Measurements from ENCODE around the gene MKRN1. TPM values are rescaled to one million over a fixed set of nuclear protein-coding genes. Genes with fewer than 3 reads are reported as not detected.

Gene MKRN1
- polyA plus RNA-seq, 4 donors: 57.7 to 90.4 (median 70.1) TPM

- no peak for FAIRE-seq
- H3K4me1 ChIP-seq (ENCODE audit: control insufficient read depth in 3 of 3, insufficient read depth in 2 of 3, low read depth in 1 of 3, low read length in 2 of 3): peaks cover 0 to 4% (median 4%) of the 10 kb centered on the region in 3 donors
- H3K27me3 ChIP-seq (ENCODE audit: control insufficient read depth in 3 of 3, insufficient read depth in 3 of 3, low read length in 3 of 3): no peaks in the 10 kb centered on the region
- peak overlapping the region; percentile 90 to 95 (median 93) for H3K4me3 ChIP-seq (ENCODE audit: low read depth in 1 of 3, low read length in 3 of 3)
- 0 to 1% (median 1%) methylated on average over 38 to 69 of the region's 69 CpGs for WGBS, 3 donors
- H3K36me3 ChIP-seq (ENCODE audit: control insufficient read depth in 3 of 3, insufficient read depth in 2 of 3, low read depth in 1 of 3, low read length in 3 of 3): peaks cover 0 to 8% (median 0%) of the 10 kb centered on the region in 3 donors
- H3K9me3 ChIP-seq (ENCODE audit: control insufficient read depth in 2 of 2, insufficient read depth in 1 of 2, low read depth in 1 of 2, low read length in 1 of 2): no peaks in the 10 kb centered on the region
- peak in 1 of 2 donors; percentile 46 for DNase-seq
- peak overlapping the region; percentile 94 to 96 (median 95) for H3K27ac ChIP-seq (ENCODE audit: low read depth in 1 of 3, low read length in 2 of 3)
Observed at GRCh38 chr7:140478246-140479061, 851 bp downstream of the MKRN1 start.

DNA sequence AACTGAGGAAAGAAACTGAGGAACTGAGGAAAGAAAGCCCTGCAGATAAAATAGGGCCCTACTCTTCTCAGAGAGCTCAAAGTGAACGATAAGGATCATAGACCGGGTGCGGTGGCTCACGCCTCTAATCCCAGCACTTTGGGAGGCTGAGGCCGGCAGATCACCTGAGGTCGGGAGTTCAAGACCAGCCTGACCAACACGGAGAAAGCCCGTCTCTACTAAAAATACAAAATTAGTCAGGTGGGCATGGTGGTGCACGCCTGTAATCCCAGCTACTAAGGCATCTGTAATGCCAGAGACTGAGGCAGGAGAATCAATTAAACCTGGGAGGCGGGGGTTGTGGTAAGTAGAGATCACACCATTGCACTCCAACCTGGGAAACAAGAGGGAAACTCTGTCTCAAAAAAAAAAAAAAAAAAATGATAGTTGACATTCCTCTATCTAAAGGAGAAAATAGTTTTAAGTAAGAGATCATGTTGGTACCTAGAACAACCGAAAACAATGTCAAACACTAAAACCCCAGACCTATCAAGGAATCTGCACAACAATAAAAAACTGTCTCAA is 2.5 kb downstream of the MKRN1 start:
- peak overlapping the region in 1 of 3 donors; percentile 93 for H3K4me3 ChIP-seq (ENCODE audit: low read depth in 1 of 3, low read length in 3 of 3)
- H3K9me3 ChIP-seq (ENCODE audit: control insufficient read depth in 2 of 2, insufficient read depth in 1 of 2, low read depth in 1 of 2, low read length in 1 of 2): no peaks in the 10 kb centered on the region
- H3K36me3 ChIP-seq (ENCODE audit: control insufficient read depth in 3 of 3, insufficient read depth in 2 of 3, low read depth in 1 of 3, low read length in 3 of 3): peaks cover 0 to 10% (median 0%) of the 10 kb centered on the region in 3 donors
- peaks cover 0 to 4% (median 4%) of the 10 kb centered on the region in 3 donors for H3K4me1 ChIP-seq (ENCODE audit: control insufficient read depth in 3 of 3, insufficient read depth in 2 of 3, low read depth in 1 of 3, low read length in 2 of 3)
- DNase-seq: no peak
- H3K27ac ChIP-seq (ENCODE audit: low read depth in 1 of 3, low read length in 2 of 3): peak overlapping the region in 2 of 3 donors; percentile 54 to 94
- WGBS, 3 donors: 15 to 58% (median 30%) methylated on average over 11 of the region's 11 CpGs
- H3K27me3 ChIP-seq (ENCODE audit: control insufficient read depth in 3 of 3, insufficient read depth in 3 of 3, low read length in 3 of 3): no peaks in the 10 kb centered on the region
- FAIRE-seq: no peak

- Histone ChIP-seq H3K27me3 (ENCODE audit: control insufficient read depth in 3 of 3, insufficient read depth in 3 of 3, low read length in 3 of 3) (no peaks in the 10 kb centered on the region), H3K27ac (ENCODE audit: low read depth in 1 of 3, low read length in 2 of 3) (no peak overlapping the region), H3K4me3 (ENCODE audit: low read depth in 1 of 3, low read length in 3 of 3) (no peak overlapping the region), H3K9me3 (ENCODE audit: control insufficient read depth in 2 of 2, insufficient read depth in 1 of 2, low read depth in 1 of 2, low read length in 1 of 2) (no peaks in the 10 kb centered on the region), H3K4me1 (ENCODE audit: control insufficient read depth in 3 of 3, insufficient read depth in 2 of 3, low read depth in 1 of 3, low read length in 2 of 3) (peaks cover 0 to 4% (median 4%) of the 10 kb centered on the region in 3 donors), H3K36me3 (ENCODE audit: control insufficient read depth in 3 of 3, insufficient read depth in 2 of 3, low read depth in 1 of 3, low read length in 3 of 3) (peaks cover 0 to 17% (median 6%) of the 10 kb centered on the region in 3 donors)
- DNase-seq (peak; percentile 73 to 76), FAIRE-seq (no peak)
- WGBS, 3 donors: 13 to 43% (median 26%) methylated on average over 2 of the region's 2 CpGs
Observed at GRCh38 chr7:140475747-140476333, 3.5 kb downstream of the MKRN1 start.

DNA sequence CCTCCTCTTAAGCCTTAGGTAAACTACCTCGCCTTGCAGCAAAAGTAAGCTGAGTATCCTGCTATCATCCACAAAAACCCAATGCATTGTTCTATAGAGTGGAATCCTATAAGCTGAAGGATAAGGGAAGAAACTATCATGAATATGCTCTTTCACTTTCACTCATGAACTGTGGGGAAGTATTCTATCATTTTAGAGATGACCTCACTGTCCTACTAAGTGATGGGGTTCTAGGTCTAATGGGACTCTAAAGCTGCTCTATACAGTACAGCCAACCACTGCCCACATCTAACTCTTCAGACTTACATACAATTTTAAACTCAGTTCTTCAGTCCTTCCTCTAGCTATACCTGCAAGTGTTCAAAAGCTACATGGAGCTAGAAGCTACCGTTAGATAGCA is 16.2 kb downstream of the MKRN1 start:
- no peaks in the 10 kb centered on the region for H3K9me3 ChIP-seq (ENCODE audit: control insufficient read depth in 2 of 2, insufficient read depth in 1 of 2, low read depth in 1 of 2, low read length in 1 of 2)
- 95 to 100% (median 100%) methylated on average over 2 of the region's 2 CpGs for WGBS, 3 donors
- H3K27ac ChIP-seq (ENCODE audit: low read depth in 1 of 3, low read length in 2 of 3): no peak overlapping the region
- H3K4me3 ChIP-seq (ENCODE audit: low read depth in 1 of 3, low read length in 3 of 3): no peak overlapping the region
- H3K27me3 ChIP-seq (ENCODE audit: control insufficient read depth in 3 of 3, insufficient read depth in 3 of 3, low read length in 3 of 3): no peaks in the 10 kb centered on the region
- FAIRE-seq (no peak), DNase-seq (no peak)
- no peaks in the 10 kb centered on the region for H3K4me1 ChIP-seq (ENCODE audit: control insufficient read depth in 3 of 3, insufficient read depth in 2 of 3, low read depth in 1 of 3, low read length in 2 of 3)
- H3K36me3 ChIP-seq (ENCODE audit: control insufficient read depth in 3 of 3, insufficient read depth in 2 of 3, low read depth in 1 of 3, low read length in 3 of 3): peaks cover 0 to 55% (median 17%) of the 10 kb centered on the region in 3 donors

GRCh38 chr7:140458916-140459315 is 20.4 kb downstream of the MKRN1 start:
- peaks cover 14 to 42% (median 39%) of the 10 kb centered on the region in 3 donors for H3K36me3 ChIP-seq (ENCODE audit: control insufficient read depth in 3 of 3, insufficient read depth in 2 of 3, low read depth in 1 of 3, low read length in 3 of 3)
- 91 to 95% (median 93%) methylated on average over 8 of the region's 8 CpGs for WGBS, 3 donors

GRCh38 chr7:140458201-140458600 is 21.1 kb downstream of the MKRN1 start:
- Histone ChIP-seq H3K36me3 (ENCODE audit: control insufficient read depth in 3 of 3, insufficient read depth in 2 of 3, low read depth in 1 of 3, low read length in 3 of 3) (peaks cover 14 to 39% (median 37%) of the 10 kb centered on the region in 3 donors), H3K4me3 (ENCODE audit: low read depth in 1 of 3, low read length in 3 of 3) (no peak overlapping the region), H3K27me3 (ENCODE audit: control insufficient read depth in 3 of 3, insufficient read depth in 3 of 3, low read length in 3 of 3) (no peaks in the 10 kb centered on the region), H3K4me1 (ENCODE audit: control insufficient read depth in 3 of 3, insufficient read depth in 2 of 3, low read depth in 1 of 3, low read length in 2 of 3) (peaks cover 0 to 2% (median 0%) of the 10 kb centered on the region in 3 donors), H3K9me3 (ENCODE audit: control insufficient read depth in 2 of 2, insufficient read depth in 1 of 2, low read depth in 1 of 2, low read length in 1 of 2) (no peaks in the 10 kb centered on the region), H3K27ac (ENCODE audit: low read depth in 1 of 3, low read length in 2 of 3) (no peak overlapping the region)
- 84 to 89% (median 87%) methylated on average over 3 of the region's 3 CpGs for WGBS, 3 donors
- DNase-seq (no peak), FAIRE-seq (no peak)

More at GRCh38 chr7:140458916-140459315, 20.4 kb downstream of the MKRN1 start:
- DNase-seq (no peak), FAIRE-seq (no peak)
- Histone ChIP-seq H3K4me3 (ENCODE audit: low read depth in 1 of 3, low read length in 3 of 3) (no peak overlapping the region), H3K27ac (ENCODE audit: low read depth in 1 of 3, low read length in 2 of 3) (no peak overlapping the region), H3K9me3 (ENCODE audit: control insufficient read depth in 2 of 2, insufficient read depth in 1 of 2, low read depth in 1 of 2, low read length in 1 of 2) (no peaks in the 10 kb centered on the region), H3K4me1 (ENCODE audit: control insufficient read depth in 3 of 3, insufficient read depth in 2 of 3, low read depth in 1 of 3, low read length in 2 of 3) (peaks cover 0 to 1% (median 0%) of the 10 kb centered on the region in 3 donors), H3K27me3 (ENCODE audit: control insufficient read depth in 3 of 3, insufficient read depth in 3 of 3, low read length in 3 of 3) (no peaks in the 10 kb centered on the region)

- peaks cover 0 to 2% (median 0%) of the 10 kb centered on the region in 3 donors for H3K4me1 ChIP-seq (ENCODE audit: control insufficient read depth in 3 of 3, insufficient read depth in 2 of 3, low read depth in 1 of 3, low read length in 2 of 3)
- no peaks in the 10 kb centered on the region for H3K9me3 ChIP-seq (ENCODE audit: control insufficient read depth in 2 of 2, insufficient read depth in 1 of 2, low read depth in 1 of 2, low read length in 1 of 2)
- H3K27me3 ChIP-seq (ENCODE audit: control insufficient read depth in 3 of 3, insufficient read depth in 3 of 3, low read length in 3 of 3): no peaks in the 10 kb centered on the region
- WGBS, 3 donors: 88 to 92% (median 88%) methylated on average over 9 of the region's 9 CpGs
- H3K4me3 ChIP-seq (ENCODE audit: low read depth in 1 of 3, low read length in 3 of 3): no peak overlapping the region
- H3K36me3 ChIP-seq (ENCODE audit: control insufficient read depth in 3 of 3, insufficient read depth in 2 of 3, low read depth in 1 of 3, low read length in 3 of 3): peaks cover 17 to 39% (median 31%) of the 10 kb centered on the region in 3 donors
- FAIRE-seq (no peak), DNase-seq (peak in 1 of 2 donors; percentile 30)
- no peak overlapping the region for H3K27ac ChIP-seq (ENCODE audit: low read depth in 1 of 3, low read length in 2 of 3)
Observed at GRCh38 chr7:140456551-140457051, 22.7 kb downstream of the MKRN1 start.

DNA sequence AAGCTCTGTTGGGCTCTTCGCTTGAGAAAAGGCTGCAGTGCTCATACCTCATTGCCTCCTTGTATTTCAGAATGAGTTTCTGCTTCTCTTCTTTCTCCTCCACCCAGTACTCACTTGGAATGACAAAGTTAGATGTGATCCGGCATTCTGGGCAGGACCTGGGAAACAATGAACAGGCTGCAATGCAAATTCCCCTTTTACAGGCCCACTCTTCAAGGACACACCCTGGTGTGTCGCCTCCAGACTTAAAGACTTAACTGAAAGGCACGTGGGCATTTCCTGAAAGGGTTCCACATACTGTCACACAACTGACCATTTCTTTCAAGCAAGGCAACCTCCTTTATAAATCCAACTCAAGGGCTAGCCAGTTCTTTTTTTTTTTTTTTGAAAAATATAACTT is 23.6 kb downstream of the MKRN1 start:
- H3K4me3 ChIP-seq (ENCODE audit: low read depth in 1 of 3, low read length in 3 of 3): no peak overlapping the region
- H3K9me3 ChIP-seq (ENCODE audit: control insufficient read depth in 2 of 2, insufficient read depth in 1 of 2, low read depth in 1 of 2, low read length in 1 of 2): no peaks in the 10 kb centered on the region
- H3K27me3 ChIP-seq (ENCODE audit: control insufficient read depth in 3 of 3, insufficient read depth in 3 of 3, low read length in 3 of 3): no peaks in the 10 kb centered on the region
- DNase-seq (no peak), FAIRE-seq (no peak)
- H3K4me1 ChIP-seq (ENCODE audit: control insufficient read depth in 3 of 3, insufficient read depth in 2 of 3, low read depth in 1 of 3, low read length in 2 of 3): peaks cover 0 to 2% (median 0%) of the 10 kb centered on the region in 3 donors
- WGBS, 3 donors: 63 to 93% (median 86%) methylated on average over 4 of the region's 4 CpGs
- H3K36me3 ChIP-seq (ENCODE audit: control insufficient read depth in 3 of 3, insufficient read depth in 2 of 3, low read depth in 1 of 3, low read length in 3 of 3): peaks cover 17 to 39% (median 26%) of the 10 kb centered on the region in 3 donors
- no peak overlapping the region for H3K27ac ChIP-seq (ENCODE audit: low read depth in 1 of 3, low read length in 2 of 3)
